Lower lobe of right lung (tissue), 2 donors: ENCODE measurements around the gene UBE4A. TPM values are rescaled to one million over a fixed set of nuclear protein-coding genes. Genes with fewer than 3 reads are reported as not detected.

Source experiments
- ATAC-seq, 2 donors: fragments of 200-7000 bp; cut with Tn5 transposase; one replicate each; pipeline ENCODE4 v1.9.1; 2020 to 2022; ENCODE audit warnings: mild to moderate bottlenecking in 2 of 2, moderate library complexity in 2 of 2
- DNase-seq: peaks from one replicate; pipeline ENCODE4 v3.0.0-alpha.2; 2020
- H3K27ac ChIP-seq: fragments of 200-600 bp; one replicate; pipeline ENCODE4 v1.8.0; 2022
- H3K27me3 ChIP-seq: fragments of 200-600 bp; one replicate; pipeline ENCODE4 v1.8.0; 2022; ENCODE audit warnings: low read depth
- H3K36me3 ChIP-seq: fragments of 200-600 bp; one replicate; pipeline ENCODE4 v1.8.0; 2022; ENCODE audit warnings: mild to moderate bottlenecking
- H3K4me1 ChIP-seq: fragments of 200-600 bp; one replicate; pipeline ENCODE4 v1.8.0; 2022
- H3K4me3 ChIP-seq: fragments of 200-600 bp; one replicate; pipeline ENCODE4 v1.8.0; 2022; ENCODE audit warnings: mild to moderate bottlenecking
- H3K9me3 ChIP-seq: fragments of 200-600 bp; one replicate; pipeline ENCODE4 v1.8.0; 2022
- intact Hi-C: fragments of 100-400 bp; cut with DNase I; formaldehyde crosslinking; loops from one replicate; pipeline ENCODE4 v1.11.0; 2022
- total RNA-seq: library from RNA; stranded (reverse); fragmentation: NEBNext Ultra II Directional; extraction: Animal tissue kit (Norgen Biotek cat#: 25700); gene quantifications from one replicate; pipeline ENCODE4 v1.2.1, GENCODE V29; 2021
- TF ChIP-seq, protein P1 (sequence below): fragments of 200-600 bp; IDR thresholded peaks from one replicate; pipeline ENCODE4 v1.8.0; 2022; ENCODE audit warnings: antibody characterized with exemption, mild to moderate bottlenecking
- donor health status: DM: no; HTN: yes; CAD: no; lungs with severe emphysema.

The UBE4A gene
- total RNA-seq, 1 donor from 2014 or later: 40.8 TPM

DNA sequence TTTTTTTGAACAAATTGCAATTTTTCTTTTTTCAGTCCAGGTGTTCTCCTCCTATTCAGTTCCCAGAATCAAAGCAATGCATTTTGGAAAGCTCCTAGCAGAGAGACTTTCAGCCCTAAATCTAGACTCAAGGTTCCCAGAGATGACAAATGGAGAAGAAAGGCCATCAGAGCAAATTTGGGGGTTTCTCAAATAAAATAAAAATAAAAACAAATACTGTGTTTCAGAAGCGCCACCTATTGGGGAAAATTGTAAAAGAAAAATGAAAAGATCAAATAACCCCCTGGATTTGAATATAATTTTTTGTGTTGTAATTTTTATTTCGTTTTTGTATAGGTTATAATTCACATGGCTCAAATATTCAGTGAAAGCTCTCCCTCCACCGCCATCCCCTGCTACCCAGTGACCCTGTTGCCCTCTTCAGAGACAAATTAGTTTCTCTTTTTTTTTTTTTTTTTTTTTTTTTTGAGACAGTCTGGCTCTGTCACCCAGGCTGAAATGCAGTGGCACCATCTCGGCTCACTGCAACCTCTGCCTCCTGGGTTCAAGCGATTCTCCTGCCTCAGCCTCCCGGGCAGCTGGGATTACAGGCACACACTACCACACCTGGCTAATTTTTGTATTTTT lies 6.2 kb upstream of the UBE4A start:
- Histone ChIP-seq H3K4me3 (no peak overlapping the region), H3K27ac (no peak overlapping the region), H3K36me3 (no peaks in the 10 kb centered on the region), H3K4me1 (no peaks in the 10 kb centered on the region), H3K27me3 (no peaks in the 10 kb centered on the region), H3K9me3 (no peaks in the 10 kb centered on the region)
- intact Hi-C loops: no loop called here
- no peak for ATAC-seq
- TF ChIP-seq, protein P1, sequence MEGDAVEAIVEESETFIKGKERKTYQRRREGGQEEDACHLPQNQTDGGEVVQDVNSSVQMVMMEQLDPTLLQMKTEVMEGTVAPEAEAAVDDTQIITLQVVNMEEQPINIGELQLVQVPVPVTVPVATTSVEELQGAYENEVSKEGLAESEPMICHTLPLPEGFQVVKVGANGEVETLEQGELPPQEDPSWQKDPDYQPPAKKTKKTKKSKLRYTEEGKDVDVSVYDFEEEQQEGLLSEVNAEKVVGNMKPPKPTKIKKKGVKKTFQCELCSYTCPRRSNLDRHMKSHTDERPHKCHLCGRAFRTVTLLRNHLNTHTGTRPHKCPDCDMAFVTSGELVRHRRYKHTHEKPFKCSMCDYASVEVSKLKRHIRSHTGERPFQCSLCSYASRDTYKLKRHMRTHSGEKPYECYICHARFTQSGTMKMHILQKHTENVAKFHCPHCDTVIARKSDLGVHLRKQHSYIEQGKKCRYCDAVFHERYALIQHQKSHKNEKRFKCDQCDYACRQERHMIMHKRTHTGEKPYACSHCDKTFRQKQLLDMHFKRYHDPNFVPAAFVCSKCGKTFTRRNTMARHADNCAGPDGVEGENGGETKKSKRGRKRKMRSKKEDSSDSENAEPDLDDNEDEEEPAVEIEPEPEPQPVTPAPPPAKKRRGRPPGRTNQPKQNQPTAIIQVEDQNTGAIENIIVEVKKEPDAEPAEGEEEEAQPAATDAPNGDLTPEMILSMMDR: peak; percentile 62
- no peak for DNase-seq

DNA sequence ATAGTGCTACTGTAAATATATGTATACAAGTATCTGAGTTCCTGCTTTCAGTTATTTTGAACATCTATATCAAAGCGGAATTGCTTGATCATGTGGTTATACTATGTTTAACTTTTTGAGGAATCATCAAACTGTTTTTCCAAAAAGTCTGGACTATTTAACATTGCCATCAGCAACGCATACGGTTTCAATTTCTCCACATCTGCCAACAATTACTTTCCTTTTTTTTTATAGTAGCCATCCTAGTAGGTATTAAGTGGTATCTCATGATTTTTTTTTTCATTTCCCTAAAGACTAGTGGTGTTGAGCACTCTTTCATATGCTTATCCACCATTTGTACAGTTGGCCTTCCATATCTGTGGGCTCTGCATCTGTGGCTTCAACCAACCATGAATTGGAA lies 1.3 kb upstream of the UBE4A start:
- H3K36me3 ChIP-seq: peaks cover 9% of the 10 kb centered on the region
- intact Hi-C loops: no loop called here
- H3K4me3 ChIP-seq: no peak overlapping the region
- no peak overlapping the region for H3K27ac ChIP-seq
- no peaks in the 10 kb centered on the region for H3K9me3 ChIP-seq
- DNase-seq: no peak
- no peak for ATAC-seq
- no peaks in the 10 kb centered on the region for H3K27me3 ChIP-seq
- H3K4me1 ChIP-seq: peaks cover 25% of the 10 kb centered on the region
- TF ChIP-seq, protein P1: no peak

DNA sequence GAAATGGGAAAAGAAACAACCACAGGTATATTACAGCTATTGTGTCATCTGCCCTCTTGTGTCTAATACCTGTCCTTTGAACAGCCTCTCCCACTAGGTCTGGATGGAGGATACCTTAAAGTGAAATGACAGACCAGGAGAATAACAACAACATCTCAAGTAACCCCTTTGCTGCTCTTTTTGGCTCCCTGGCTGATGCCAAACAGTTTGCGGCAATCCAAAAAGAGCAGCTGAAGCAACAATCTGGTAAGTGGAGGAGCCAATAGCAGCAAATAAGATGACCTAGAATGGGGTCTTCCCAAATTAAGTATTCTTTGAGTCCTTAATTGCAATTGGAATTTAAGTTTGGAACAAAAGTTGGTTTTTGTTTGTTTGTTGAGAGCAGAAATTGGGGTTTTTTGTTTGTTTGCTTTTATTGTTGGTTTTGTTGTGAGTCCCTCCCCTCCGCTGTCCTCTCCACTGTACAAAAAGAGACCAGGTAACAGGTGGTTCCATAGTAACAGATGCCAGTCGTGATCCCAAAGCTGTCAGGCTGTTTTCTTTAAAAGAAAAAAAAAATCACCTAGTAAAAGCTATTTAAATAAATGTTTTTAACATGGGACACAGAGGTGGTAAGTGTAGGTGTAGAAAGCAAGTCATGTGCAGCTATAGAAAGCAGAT lies 5.7 kb downstream of the UBE4A start:
- Histone ChIP-seq H3K27me3 (no peaks in the 10 kb centered on the region), H3K9me3 (no peaks in the 10 kb centered on the region), H3K4me3 (no peak overlapping the region), H3K27ac (no peak overlapping the region), H3K4me1 (peaks cover 22% of the 10 kb centered on the region), H3K36me3 (peaks cover 74% of the 10 kb centered on the region)
- TF ChIP-seq, protein P1: no peak
- intact Hi-C loops: no loop called here
- no peak for DNase-seq
- no peak for ATAC-seq

DNA sequence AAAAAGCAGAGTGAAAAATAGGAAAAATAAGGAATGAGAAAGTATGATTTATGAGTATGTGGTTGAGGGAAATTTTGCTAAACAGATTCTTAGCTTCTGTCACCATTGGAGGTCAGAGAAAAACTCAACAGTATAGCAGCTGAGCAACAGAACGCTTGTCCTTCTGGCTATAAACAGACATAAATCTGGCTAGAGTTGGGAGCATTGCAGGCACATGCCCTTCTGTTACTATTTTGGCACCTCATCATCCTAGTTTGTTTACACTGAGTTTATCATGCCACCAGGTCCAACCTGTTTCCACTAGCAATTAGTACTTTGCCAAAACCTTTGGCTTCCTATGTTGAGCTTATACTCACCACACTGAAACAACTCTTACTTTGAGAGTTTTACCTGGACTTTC lies 6.9 kb downstream of the UBE4A start:
- ATAC-seq (no peak), DNase-seq (no peak)
- Histone ChIP-seq H3K27ac (no peak overlapping the region), H3K4me3 (no peak overlapping the region), H3K27me3 (no peaks in the 10 kb centered on the region), H3K9me3 (no peaks in the 10 kb centered on the region), H3K36me3 (peaks cover 86% of the 10 kb centered on the region), H3K4me1 (peaks cover 10% of the 10 kb centered on the region)
- TF ChIP-seq, protein P1: no peak
- intact Hi-C loops: no loop called here

DNA sequence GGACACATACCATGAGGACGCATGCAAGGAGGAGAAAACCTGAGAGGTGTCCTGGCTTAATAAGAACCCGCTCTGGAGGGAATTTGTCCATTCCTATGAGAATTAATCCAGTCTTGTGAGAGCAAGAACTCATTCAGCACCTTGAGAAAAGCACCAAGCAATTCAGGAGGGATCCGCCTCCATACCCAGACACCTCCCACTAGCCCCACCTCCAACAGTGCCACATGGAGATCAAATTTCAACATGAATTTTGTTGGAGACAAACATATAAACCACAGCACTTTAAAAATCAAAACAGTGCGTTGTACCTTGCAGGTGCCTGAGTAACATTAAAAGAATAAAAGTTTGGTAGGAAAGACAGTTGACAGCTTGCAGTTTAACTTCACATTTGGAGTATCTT lies 11.4 kb downstream of the UBE4A start:
- intact Hi-C loops: no loop called here
- TF ChIP-seq, protein P1: no peak
- DNase-seq (no peak), ATAC-seq (no peak)
- Histone ChIP-seq H3K27me3 (no peaks in the 10 kb centered on the region), H3K4me3 (no peak overlapping the region), H3K9me3 (no peaks in the 10 kb centered on the region), H3K36me3 (peaks cover 99% of the 10 kb centered on the region), H3K4me1 (no peaks in the 10 kb centered on the region), H3K27ac (no peak overlapping the region)
